Neural cell (in vitro differentiated cells): ENCODE measurements around the gene TCOF1. TPM values are rescaled to one million over a fixed set of nuclear protein-coding genes. Genes with fewer than 3 reads are reported as not detected.

Experiments
- H2AFZ ChIP-seq: fragments of 200-600, 300-800 bp; sonication (generic), shearing (Covaris generic); 2 replicates; pipeline ENCODE4 v1.6.0; 2014; ENCODE audit warnings: low read depth, mild to moderate bottlenecking, antibody characterized with exemption, low read length, moderate library complexity
- H3F3A ChIP-seq: fragments of 200-600 bp; shearing (Covaris generic); 2 replicates; pipeline ENCODE4 v1.6.1; 2016; ENCODE audit warnings: mild to moderate bottlenecking, moderate library complexity, mixed read lengths, antibody characterized with exemption, low read length; ENCODE audit not compliant: insufficient read depth, poor library complexity, severe bottlenecking
- H3K27ac ChIP-seq: fragments of 200-600, 300-800 bp; sonication (generic), shearing (Covaris generic); 2 replicates; pipeline ENCODE4 v1.5.1; 2014; ENCODE audit warnings: mild to moderate bottlenecking, low read length, moderate library complexity
- H3K27me3 ChIP-seq: fragments of 300-800, 200-600 bp; sonication (generic), shearing (Covaris generic); 2 replicates; pipeline ENCODE4 v1.6.0; 2014; ENCODE audit warnings: mild to moderate bottlenecking, low read depth, low read length, moderate library complexity; ENCODE audit not compliant: insufficient read depth
- H3K36me3 ChIP-seq: fragments of 300-800, 200-600 bp; sonication (generic), shearing (Covaris generic); 2 replicates; pipeline ENCODE4 v1.5.1; 2014; ENCODE audit warnings: mild to moderate bottlenecking, antibody characterized with exemption, low read length, moderate library complexity; ENCODE audit not compliant: insufficient read depth
- H3K4me2 ChIP-seq: fragments of 300-800, 200-600 bp; sonication (generic), shearing (Covaris generic); 2 replicates; pipeline ENCODE4 v1.6.0; 2014; ENCODE audit warnings: mild to moderate bottlenecking, low read length
- H3K4me3 ChIP-seq: fragments of 300-800, 200-600 bp; sonication (generic), shearing (Covaris generic); 2 replicates; pipeline ENCODE4 v1.5.1; 2014; ENCODE audit warnings: mild to moderate bottlenecking, low read length, moderate library complexity
- H3K79me2 ChIP-seq: fragments of 200-600 bp; shearing (Covaris generic); replicated peaks from 2 replicates; pipeline ENCODE4 v1.6.0; 2014; ENCODE audit warnings: mild to moderate bottlenecking, low read length, moderate library complexity; ENCODE audit not compliant: insufficient read depth
- H3K9ac ChIP-seq: fragments of 300-800, 200-600 bp; sonication (generic), shearing (Covaris generic); 2 replicates; pipeline ENCODE4 v1.6.1; 2016; ENCODE audit warnings: mild to moderate bottlenecking, low read length, mixed read lengths
- H3K9me2 ChIP-seq: fragments of 200-600 bp; shearing (Covaris generic); 2 replicates; pipeline ENCODE4 v1.6.1; 2016; ENCODE audit warnings: mild to moderate bottlenecking, low read length, mixed read lengths; ENCODE audit not compliant: insufficient read depth
- H3K9me3 ChIP-seq: fragments of 200-600, 300-800 bp; sonication (generic), shearing (Covaris generic); 2 replicates; pipeline ENCODE4 v1.6.1; 2016; ENCODE audit warnings: mild to moderate bottlenecking, mixed run types, low read length, moderate library complexity, mixed read lengths
- H4K20me1 ChIP-seq: fragments of 200-600 bp; shearing (Covaris generic); 2 replicates; pipeline ENCODE4 v1.6.1; 2016; ENCODE audit warnings: mild to moderate bottlenecking, mixed run types; ENCODE audit not compliant: insufficient read depth
- EP300 ChIP-seq: fragments of 450-650 bp; conservative IDR thresholded peaks from 2 replicates; pipeline ENCODE4 v1.6.1; 2014; ENCODE audit warnings: antibody characterized with exemption, mild to moderate bottlenecking, moderate library complexity; ENCODE audit not compliant: poor library complexity, severe bottlenecking
- EZH2 ChIP-seq: fragments of 200-600, 300-800 bp; shearing (Covaris generic), sonication (generic); IDR thresholded peaks from 2 replicates; pipeline ENCODE4 v1.6.1; 2014; ENCODE audit warnings: antibody characterized with exemption, low read length, borderline replicate concordance, mild to moderate bottlenecking; ENCODE audit not compliant: insufficient read depth, poor library complexity, severe bottlenecking
- MXI1 ChIP-seq: fragments of 450-650 bp; conservative IDR thresholded peaks from 2 replicates; pipeline ENCODE4 v1.6.1; 2014; ENCODE audit warnings: antibody characterized with exemption, mild to moderate bottlenecking; ENCODE audit not compliant: poor library complexity, severe bottlenecking
- POLR2AphosphoS5 ChIP-seq: IDR thresholded peaks from 2 replicates; pipeline ENCODE4 v1.6.1; 2012
- RAD21 ChIP-seq: fragments of 450-650 bp; conservative IDR thresholded peaks from 2 replicates; pipeline ENCODE4 v1.6.1; 2014; ENCODE audit warnings: antibody characterized with exemption, mild to moderate bottlenecking, moderate library complexity
- SMC3 ChIP-seq: fragments of 450-650 bp; conservative IDR thresholded peaks from 2 replicates; pipeline ENCODE4 v1.6.1; 2014; ENCODE audit warnings: antibody characterized with exemption, mild to moderate bottlenecking, moderate library complexity; ENCODE audit not compliant: poor library complexity
- TAF1 ChIP-seq: IDR thresholded peaks from 2 replicates; pipeline ENCODE4 v1.6.1; 2012; ENCODE audit warnings: low read depth
- polyA plus RNA-seq: library from polyadenylated mRNA; depleted of rRNA; stranded (reverse); fragments of >200 nt; gene quantifications from 2 replicates; pipeline ENCODE4 v1.2.3, GENCODE V29; 2014
- TF ChIP-seq, protein P1 (sequence below): IDR thresholded peaks from 2 replicates; pipeline ENCODE4 v1.6.1; 2012; ENCODE audit warnings: borderline replicate concordance
- TF ChIP-seq, protein P2 (sequence below): fragments of 450-650 bp; IDR thresholded peaks from 2 replicates; pipeline ENCODE4 v1.5.1; 2014; ENCODE audit warnings: antibody characterized with exemption, mild to moderate bottlenecking, moderate library complexity; ENCODE audit not compliant: poor library complexity, severe bottlenecking

TCOF1 gene
- polyA plus RNA-seq, 1 donor from 2014 or later: 6.5 TPM

DNA sequence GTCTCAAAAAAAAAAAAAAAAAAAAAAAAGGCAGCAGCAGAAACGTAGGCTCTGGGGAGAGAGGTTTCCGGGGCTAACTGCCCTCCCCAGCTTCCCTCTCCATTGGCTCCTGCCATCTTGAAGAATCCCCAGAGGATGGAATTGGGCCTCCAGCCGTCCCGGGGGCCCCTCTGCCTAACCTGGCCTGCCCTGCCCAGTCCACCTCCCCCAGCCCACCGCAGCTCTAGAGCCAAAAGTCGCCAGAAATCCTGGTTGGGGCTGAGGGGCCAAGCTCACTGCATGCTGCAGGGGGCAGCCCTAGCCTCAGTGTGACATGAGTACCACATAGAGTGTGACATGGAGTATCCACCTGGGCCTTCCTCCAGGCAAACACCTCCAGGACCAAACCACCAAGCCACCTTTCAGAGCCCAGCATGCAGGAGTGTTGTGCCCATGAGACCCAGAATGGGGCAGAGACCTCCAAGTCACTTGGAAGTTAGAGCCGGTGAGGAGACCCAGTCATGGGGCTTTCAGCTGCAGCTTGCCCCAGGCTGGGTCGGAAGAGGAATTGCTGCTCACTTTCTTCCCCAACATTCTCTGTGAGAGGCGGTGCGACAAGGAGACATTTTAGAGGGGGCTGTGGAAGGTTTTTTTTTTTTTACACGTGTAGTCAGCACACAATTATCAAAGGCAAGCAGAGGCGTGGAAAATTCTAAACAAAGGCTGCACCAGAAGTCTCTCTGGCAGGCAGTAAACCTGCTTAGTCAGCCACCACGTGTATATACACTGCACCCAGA lies 37.6 kb downstream of the TCOF1 start:
- H3K27ac ChIP-seq: no peak overlapping the region
- H3K9ac ChIP-seq: no peak overlapping the region
- H3K9me2 ChIP-seq: no peaks in the 10 kb centered on the region
- H3K79me2 ChIP-seq: no peaks in the 10 kb centered on the region
- no peak overlapping the region for H3K4me2 ChIP-seq
- H2AFZ ChIP-seq: no peak overlapping the region
- H3F3A ChIP-seq: no peaks in the 10 kb centered on the region
- H4K20me1 ChIP-seq: no peaks in the 10 kb centered on the region
- no peaks in the 10 kb centered on the region for H3K9me3 ChIP-seq
- TF ChIP-seq EP300: no peak
- TF ChIP-seq POLR2AphosphoS5: no peak
- TF ChIP-seq MXI1: no peak
- no peak for TF ChIP-seq RAD21
- TF ChIP-seq, protein P1, sequence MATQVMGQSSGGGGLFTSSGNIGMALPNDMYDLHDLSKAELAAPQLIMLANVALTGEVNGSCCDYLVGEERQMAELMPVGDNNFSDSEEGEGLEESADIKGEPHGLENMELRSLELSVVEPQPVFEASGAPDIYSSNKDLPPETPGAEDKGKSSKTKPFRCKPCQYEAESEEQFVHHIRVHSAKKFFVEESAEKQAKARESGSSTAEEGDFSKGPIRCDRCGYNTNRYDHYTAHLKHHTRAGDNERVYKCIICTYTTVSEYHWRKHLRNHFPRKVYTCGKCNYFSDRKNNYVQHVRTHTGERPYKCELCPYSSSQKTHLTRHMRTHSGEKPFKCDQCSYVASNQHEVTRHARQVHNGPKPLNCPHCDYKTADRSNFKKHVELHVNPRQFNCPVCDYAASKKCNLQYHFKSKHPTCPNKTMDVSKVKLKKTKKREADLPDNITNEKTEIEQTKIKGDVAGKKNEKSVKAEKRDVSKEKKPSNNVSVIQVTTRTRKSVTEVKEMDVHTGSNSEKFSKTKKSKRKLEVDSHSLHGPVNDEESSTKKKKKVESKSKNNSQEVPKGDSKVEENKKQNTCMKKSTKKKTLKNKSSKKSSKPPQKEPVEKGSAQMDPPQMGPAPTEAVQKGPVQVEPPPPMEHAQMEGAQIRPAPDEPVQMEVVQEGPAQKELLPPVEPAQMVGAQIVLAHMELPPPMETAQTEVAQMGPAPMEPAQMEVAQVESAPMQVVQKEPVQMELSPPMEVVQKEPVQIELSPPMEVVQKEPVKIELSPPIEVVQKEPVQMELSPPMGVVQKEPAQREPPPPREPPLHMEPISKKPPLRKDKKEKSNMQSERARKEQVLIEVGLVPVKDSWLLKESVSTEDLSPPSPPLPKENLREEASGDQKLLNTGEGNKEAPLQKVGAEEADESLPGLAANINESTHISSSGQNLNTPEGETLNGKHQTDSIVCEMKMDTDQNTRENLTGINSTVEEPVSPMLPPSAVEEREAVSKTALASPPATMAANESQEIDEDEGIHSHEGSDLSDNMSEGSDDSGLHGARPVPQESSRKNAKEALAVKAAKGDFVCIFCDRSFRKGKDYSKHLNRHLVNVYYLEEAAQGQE: no peak
- no peak for TF ChIP-seq EZH2
- no peak for TF ChIP-seq SMC3
- TF ChIP-seq, protein P2, sequence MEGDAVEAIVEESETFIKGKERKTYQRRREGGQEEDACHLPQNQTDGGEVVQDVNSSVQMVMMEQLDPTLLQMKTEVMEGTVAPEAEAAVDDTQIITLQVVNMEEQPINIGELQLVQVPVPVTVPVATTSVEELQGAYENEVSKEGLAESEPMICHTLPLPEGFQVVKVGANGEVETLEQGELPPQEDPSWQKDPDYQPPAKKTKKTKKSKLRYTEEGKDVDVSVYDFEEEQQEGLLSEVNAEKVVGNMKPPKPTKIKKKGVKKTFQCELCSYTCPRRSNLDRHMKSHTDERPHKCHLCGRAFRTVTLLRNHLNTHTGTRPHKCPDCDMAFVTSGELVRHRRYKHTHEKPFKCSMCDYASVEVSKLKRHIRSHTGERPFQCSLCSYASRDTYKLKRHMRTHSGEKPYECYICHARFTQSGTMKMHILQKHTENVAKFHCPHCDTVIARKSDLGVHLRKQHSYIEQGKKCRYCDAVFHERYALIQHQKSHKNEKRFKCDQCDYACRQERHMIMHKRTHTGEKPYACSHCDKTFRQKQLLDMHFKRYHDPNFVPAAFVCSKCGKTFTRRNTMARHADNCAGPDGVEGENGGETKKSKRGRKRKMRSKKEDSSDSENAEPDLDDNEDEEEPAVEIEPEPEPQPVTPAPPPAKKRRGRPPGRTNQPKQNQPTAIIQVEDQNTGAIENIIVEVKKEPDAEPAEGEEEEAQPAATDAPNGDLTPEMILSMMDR: no peak
- TF ChIP-seq TAF1: no peak
- no peaks in the 10 kb centered on the region for H3K27me3 ChIP-seq
- H3K36me3 ChIP-seq: no peaks in the 10 kb centered on the region
- no peak overlapping the region for H3K4me3 ChIP-seq

DNA sequence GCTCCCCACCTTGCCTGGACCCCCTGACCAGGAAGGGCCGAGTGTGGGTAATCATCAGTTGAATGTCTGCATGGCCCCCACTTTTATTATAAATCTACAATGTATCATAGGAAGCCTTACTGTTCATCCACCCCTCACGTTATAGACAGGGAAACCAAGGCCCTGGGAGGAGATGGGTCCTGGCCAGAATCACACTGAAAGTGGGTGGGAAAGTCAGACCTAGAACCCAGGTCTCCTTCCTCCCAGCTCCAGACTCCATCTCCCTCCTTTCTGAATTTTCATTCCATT lies 38.1 kb downstream of the TCOF1 start:
- Histone ChIP-seq H3F3A (no peaks in the 10 kb centered on the region), H3K79me2 (no peaks in the 10 kb centered on the region), H3K27ac (no peak overlapping the region)

More for the DNA sequence above, 38.1 kb downstream of the TCOF1 start:
- H2AFZ ChIP-seq: no peak overlapping the region
- no peaks in the 10 kb centered on the region for H3K9me2 ChIP-seq
- H3K4me3 ChIP-seq: no peak overlapping the region
- H3K9me3 ChIP-seq: no peaks in the 10 kb centered on the region
- no peak for TF ChIP-seq TAF1
- TF ChIP-seq, protein P2: no peak
- no peak for TF ChIP-seq SMC3
- TF ChIP-seq EZH2: no peak
- TF ChIP-seq, protein P1: no peak
- H3K27me3 ChIP-seq: no peaks in the 10 kb centered on the region
- no peaks in the 10 kb centered on the region for H3K36me3 ChIP-seq
- H3K9ac ChIP-seq: no peak overlapping the region
- H3K4me2 ChIP-seq: no peak overlapping the region
- H4K20me1 ChIP-seq: no peaks in the 10 kb centered on the region
